Inflammatory macrophage treated with lipopolysaccharide for 4 hours (primary cell): ENCODE measurements around the gene RHOC.
A peak's percentile ranks its signal among the peaks of the same experiment; 100 is the strongest.
"Not testable (repeated sequence)": the region's sequence is repeated elsewhere in the genome, so short reads cannot be mapped to it uniquely, and the experiment has no call there.

Experiments used
- DNase-seq: peaks from one replicate; pipeline ENCODE4 v3.0.0-alpha.2; 2020

The RHOC gene

GRCh38 chr1:112706505-112707220 lies at the start of gene RHOC:
Gene RHOC (minus strand): TSS chr1:112707127. CDS start chr1:112703799, 3,328 bp downstream.
- peak; percentile 69 for DNase-seq

GRCh38 chr1:112754116-112754628 lies 47.2 kb upstream of the RHOC start:
- DNase-seq: no peak

GRCh38 chr1:112748396-112748795 lies 41.5 kb upstream of the RHOC start:
- DNase-seq: no peak

- DNase-seq: peak; percentile 34
Observed at GRCh38 chr1:112744009-112744578, 37.2 kb upstream of the RHOC start.

GRCh38 chr1:112743174-112744008 lies 36.5 kb upstream of the RHOC start:
- DNase-seq: peak; percentile 26

- no peak for DNase-seq
Observed at GRCh38 chr1:112737573-112737972, 30.6 kb upstream of the RHOC start.

GRCh38 chr1:112735752-112736151 lies 28.8 kb upstream of the RHOC start:
- peak; percentile 89 for DNase-seq

- DNase-seq: no peak
Observed at GRCh38 chr1:112731451-112731850, 24.5 kb upstream of the RHOC start.

- no peak for DNase-seq
Observed at GRCh38 chr1:112729909-112730308, 23.0 kb upstream of the RHOC start.

- DNase-seq: not testable (repeated sequence)
Observed at GRCh38 chr1:112729011-112729410, 22.1 kb upstream of the RHOC start.

GRCh38 chr1:112728306-112728971 lies 21.5 kb upstream of the RHOC start:
- DNase-seq: not testable (repeated sequence)

- no peak for DNase-seq
Observed at GRCh38 chr1:112727716-112728115, 20.8 kb upstream of the RHOC start.

GRCh38 chr1:112724240-112724639 lies 17.3 kb upstream of the RHOC start:
- not testable (repeated sequence) for DNase-seq

- no peak for DNase-seq
Observed at GRCh38 chr1:112723511-112723839, 16.5 kb upstream of the RHOC start.

- DNase-seq: peak; percentile 70
Observed at GRCh38 chr1:112722601-112723510, 15.9 kb upstream of the RHOC start.

- DNase-seq: no peak
Observed at GRCh38 chr1:112721966-112722524, 15.1 kb upstream of the RHOC start.

- DNase-seq: not testable (repeated sequence)
Observed at GRCh38 chr1:112721294-112721693, 14.4 kb upstream of the RHOC start.

- peak; percentile 62 for DNase-seq
Observed at GRCh38 chr1:112720800-112721199, 13.9 kb upstream of the RHOC start.

GRCh38 chr1:112719706-112720105 lies 12.8 kb upstream of the RHOC start:
- DNase-seq: no peak

- peak; percentile 84 for DNase-seq
Observed at GRCh38 chr1:112718691-112719418, 11.9 kb upstream of the RHOC start.
